Thoracic aorta (tissue), 2 donors: ENCODE measurements around the gene CROCC. TPM values are rescaled to one million over a fixed set of nuclear protein-coding genes. Genes with fewer than 3 reads are reported as not detected.
"Not testable (repeated sequence)": the region's sequence is repeated elsewhere in the genome, so short reads cannot be mapped to it uniquely, and the experiment has no call there.

Source experiments
- ATAC-seq: fragments of 150-250 bp; one replicate; pipeline ENCODE4 v1.8.0; 2017; ENCODE audit warnings: low read depth; ENCODE audit not compliant: insufficient number of reproducible peaks, low FRiP score
- DNase-seq: peaks from one replicate; pipeline ENCODE4 v3.0.0-alpha.2; 2020; ENCODE audit warnings: low spot score
- H3K27ac ChIP-seq, 2 donors: fragments of 200-600 bp; sonication (generic); 1 replicate in 1 of 2; 2 replicates in 1 of 2; pipeline ENCODE4 v1.5.1; 2016; ENCODE audit warnings: mild to moderate bottlenecking in 2 of 2, moderate library complexity in 2 of 2
- H3K27me3 ChIP-seq: fragments of 200-600 bp; sonication (generic); replicated peaks from 2 replicates; pipeline ENCODE4 v1.6.0; 2016; ENCODE audit warnings: mild to moderate bottlenecking; ENCODE audit not compliant: insufficient read depth
- H3K36me3 ChIP-seq: fragments of 200-600 bp; sonication (generic); one replicate; pipeline ENCODE4 v1.5.1; 2016
- H3K4me1 ChIP-seq, 2 donors: fragments of 200-600 bp; sonication (generic); 1 replicate in 1 of 2; 2 replicates in 1 of 2; pipeline versions ENCODE4 v1.5.1 to v1.6.0; 2016; ENCODE audit warnings: low read depth in 2 of 2, mild to moderate bottlenecking in 1 of 2; ENCODE audit not compliant: control insufficient read depth in 1 of 2
- H3K4me3 ChIP-seq: fragments of 200-600 bp; sonication (generic); 2 replicates; pipeline ENCODE4 v1.5.1; 2016; ENCODE audit warnings: mild to moderate bottlenecking
- H3K9me3 ChIP-seq: fragments of 200-600 bp; sonication (generic); 2 replicates; pipeline ENCODE4 v1.5.1; 2016
- CTCF ChIP-seq: fragments of 200-600 bp; sonication (generic); IDR thresholded peaks from one replicate; pipeline ENCODE4 v1.5.1; 2019; ENCODE audit warnings: antibody characterized with exemption
- total RNA-seq, 2 donors: library from RNA; depleted of rRNA; stranded (reverse); fragments of >200 nt; gene quantifications; one replicate each; pipeline versions ENCODE4 v1.1.0 to v1.2.3, GENCODE V29; 2016

Gene CROCC
- total RNA-seq, 2 donors from 2014 or later: 49.7 to 56.2 TPM

GRCh38 chr1:16896316-16897055 is 25.2 kb upstream of the CROCC start:
- Histone ChIP-seq H3K4me1 (peaks cover 2 to 12% of the 10 kb centered on the region in 2 donors), H3K27ac (peak overlapping the region; percentile 78 to 86), H3K4me3 (peak overlapping the region; percentile 67)
- DNase-seq, H3K27me3 ChIP-seq, ATAC-seq, H3K9me3 ChIP-seq, H3K36me3 ChIP-seq: not testable (repeated sequence)

- H3K9me3 ChIP-seq, H3K4me3 ChIP-seq, ATAC-seq, H3K36me3 ChIP-seq, DNase-seq, H3K27me3 ChIP-seq, H3K27ac ChIP-seq: not testable (repeated sequence)
- peaks cover 2 to 16% of the 10 kb centered on the region in 2 donors for H3K4me1 ChIP-seq
Observed at GRCh38 chr1:16897653-16898052, 24.1 kb upstream of the CROCC start.

GRCh38 chr1:16898298-16898697 is 23.4 kb upstream of the CROCC start:
- H3K36me3 ChIP-seq, H3K27ac ChIP-seq, H3K27me3 ChIP-seq, H3K4me3 ChIP-seq, ATAC-seq, DNase-seq, H3K9me3 ChIP-seq: not testable (repeated sequence)
- peaks cover 6 to 22% of the 10 kb centered on the region in 2 donors for H3K4me1 ChIP-seq

GRCh38 chr1:16899020-16899419 is 22.7 kb upstream of the CROCC start:
- DNase-seq, ATAC-seq, H3K4me3 ChIP-seq, H3K27ac ChIP-seq, H3K27me3 ChIP-seq, H3K36me3 ChIP-seq, H3K9me3 ChIP-seq: not testable (repeated sequence)
- H3K4me1 ChIP-seq: peaks cover 8 to 27% of the 10 kb centered on the region in 2 donors

- H3K9me3 ChIP-seq: no peaks in the 10 kb centered on the region
- no peak overlapping the region for H3K27ac ChIP-seq
- H3K4me3 ChIP-seq: no peak overlapping the region
- no peak for TF ChIP-seq CTCF
- no peaks in the 10 kb centered on the region for H3K27me3 ChIP-seq
- DNase-seq: no peak
- ATAC-seq: no peak
- peaks cover 8 to 21% of the 10 kb centered on the region in 2 donors for H3K4me1 ChIP-seq
- no peaks in the 10 kb centered on the region for H3K36me3 ChIP-seq
Observed at GRCh38 chr1:16900751-16901150, 21.0 kb upstream of the CROCC start.

GRCh38 chr1:16901371-16901770 is 20.4 kb upstream of the CROCC start:
- not testable (repeated sequence) for ATAC-seq
- peaks cover 8 to 21% of the 10 kb centered on the region in 2 donors for H3K4me1 ChIP-seq

GRCh38 chr1:16903054-16903453 is 18.7 kb upstream of the CROCC start:
- no peaks in the 10 kb centered on the region for H3K9me3 ChIP-seq
- H3K4me1 ChIP-seq: peaks cover 6 to 15% of the 10 kb centered on the region in 2 donors
- ATAC-seq (no peak), DNase-seq (no peak)
- H3K36me3 ChIP-seq: no peaks in the 10 kb centered on the region
- peak overlapping the region; percentile 92 to 97 for H3K27ac ChIP-seq
- no peak for TF ChIP-seq CTCF
- H3K4me3 ChIP-seq: peak overlapping the region; percentile 69
- H3K27me3 ChIP-seq: no peaks in the 10 kb centered on the region

More at GRCh38 chr1:16901371-16901770, 20.4 kb upstream of the CROCC start:
- not testable (repeated sequence) for H3K9me3 ChIP-seq, H3K27me3 ChIP-seq, H3K4me3 ChIP-seq, H3K27ac ChIP-seq, DNase-seq, H3K36me3 ChIP-seq
